HG02759 (cell line): ENCODE results near the gene RNF208.

Source experiments
- ATAC-seq: cut with Tn5 transposase; IDR thresholded peaks from one replicate; pipeline ENCODE4 v1.9.1; 2021; ENCODE audit warnings: mild to moderate bottlenecking, moderate library complexity; ENCODE audit not compliant: unreplicated experiment

The RNF208 gene

GRCh38 chr9:137178201-137178938 lies 43.7 kb downstream of the RNF208 start:
- no peak for ATAC-seq

GRCh38 chr9:137176302-137177182 lies 45.5 kb downstream of the RNF208 start:
- no peak for ATAC-seq

- no peak for ATAC-seq
Measured at GRCh38 chr9:137175345-137175961, 46.6 kb downstream of the RNF208 start.

GRCh38 chr9:137174722-137175293 lies 47.2 kb downstream of the RNF208 start:
- ATAC-seq = no peak

GRCh38 chr9:137173796-137174664 lies 48.0 kb downstream of the RNF208 start:
- ATAC-seq = no peak

- ATAC-seq = no peak
Measured at GRCh38 chr9:137172901-137173795, 48.9 kb downstream of the RNF208 start.

GRCh38 chr9:137171149-137171900 lies 50.7 kb downstream of the RNF208 start:
- ATAC-seq = no peak

- no peak for ATAC-seq
Measured at GRCh38 chr9:137170486-137171148, 51.4 kb downstream of the RNF208 start.
